ENCODE data around the gene OR2L5.

Gene OR2L5

GRCh38 chr1:248029770-248030169 lies 16.3 kb downstream of the OR2L5 start, which contains the start of gene OR2L2:
TSS of gene OR2L2 (plus strand) at chr1:248030070. CDS start at chr1:248038268, 8,198 bp downstream.
- TF ChIP-seq ARNTL (CRISPR knock-in tag; IDR thresholded peaks at IDR 0.05; ENCODE audit: borderline replicate concordance, low read depth), result no peak
- TF ChIP-seq CSDC2 (CRISPR knock-in tag; IDR thresholded peaks at IDR 0.05), result no peak
- TF ChIP-seq RARB (CRISPR knock-in tag; IDR thresholded peaks at IDR 0.05), result no peak
- TF ChIP-seq SNAI2 (CRISPR knock-in tag; IDR thresholded peaks at IDR 0.05), result no peak
- ATAC-seq, result no peak

GRCh38 chr1:248045209-248045608 lies 31.7 kb downstream of the OR2L5 start:
- ATAC-seq, result no peak
- no peak for TF ChIP-seq TCF4 (CRISPR knock-in tag; IDR thresholded peaks at IDR 0.05; ENCODE audit: borderline replicate concordance)
- no peak for TF ChIP-seq TOX (CRISPR knock-in tag; IDR thresholded peaks at IDR 0.05; ENCODE audit: borderline replicate concordance)
- TF ChIP-seq ESRRG (CRISPR knock-in tag; IDR thresholded peaks at IDR 0.05), result no peak
- TF ChIP-seq ISL1 (CRISPR knock-in tag; IDR thresholded peaks at IDR 0.05), result no peak
- TF ChIP-seq PPARA (CRISPR knock-in tag; IDR thresholded peaks at IDR 0.05; ENCODE audit: borderline replicate concordance), result no peak
- TF ChIP-seq ARNTL (CRISPR knock-in tag; IDR thresholded peaks at IDR 0.05; ENCODE audit: borderline replicate concordance, low read depth), result no peak

GRCh38 chr1:248046536-248046935 lies 33.1 kb downstream of the OR2L5 start, which contains the start of gene OR2L3:
TSS of gene OR2L3 (plus strand) at chr1:248046836. CDS start at chr1:248060682, 13,846 bp downstream.
- TF ChIP-seq ZC3H10 (CRISPR knock-in tag; IDR thresholded peaks at IDR 0.05) (no peak), OSR1 (CRISPR knock-in tag; IDR thresholded peaks at IDR 0.05) (no peak), ZFP3 (CRISPR knock-in tag; IDR thresholded peaks at IDR 0.05) (no peak), ZFP30 (CRISPR knock-in tag; IDR thresholded peaks at IDR 0.05) (no peak)
- no peak for ATAC-seq

- ATAC-seq, result no peak
- TF ChIP-seq ZNF565 (CRISPR knock-in tag; conservative IDR thresholded peaks at IDR 0.05; ENCODE audit: low read depth) (no peak), ZNF8 (CRISPR knock-in tag; IDR thresholded peaks at IDR 0.05) (no peak), CSDC2 (CRISPR knock-in tag; IDR thresholded peaks at IDR 0.05) (no peak), POU6F1 (CRISPR knock-in tag; IDR thresholded peaks at IDR 0.05; ENCODE audit: borderline replicate concordance, low read depth) (no peak), ZFP30 (CRISPR knock-in tag; IDR thresholded peaks at IDR 0.05) (no peak), ARNTL (CRISPR knock-in tag; IDR thresholded peaks at IDR 0.05; ENCODE audit: borderline replicate concordance, low read depth) (no peak), TSHZ2 (CRISPR knock-in tag; IDR thresholded peaks at IDR 0.05) (no peak), ISL1 (CRISPR knock-in tag; IDR thresholded peaks at IDR 0.05) (no peak), OSR1 (CRISPR knock-in tag; IDR thresholded peaks at IDR 0.05) (no peak), SNAI2 (CRISPR knock-in tag; IDR thresholded peaks at IDR 0.05) (no peak), TOX (CRISPR knock-in tag; IDR thresholded peaks at IDR 0.05; ENCODE audit: borderline replicate concordance) (no peak), CSRNP3 (CRISPR knock-in tag; IDR thresholded peaks at IDR 0.05) (no peak), GLIS3 (CRISPR knock-in tag; IDR thresholded peaks at IDR 0.05) (no peak), ZNF70 (CRISPR knock-in tag; IDR thresholded peaks at IDR 0.05) (no peak), CREB5 (CRISPR knock-in tag; IDR thresholded peaks at IDR 0.05; ENCODE audit: low read depth) (no peak), ZC3H10 (CRISPR knock-in tag; IDR thresholded peaks at IDR 0.05) (no peak), TCF4 (CRISPR knock-in tag; IDR thresholded peaks at IDR 0.05; ENCODE audit: borderline replicate concordance) (no peak), ESRRG (CRISPR knock-in tag; IDR thresholded peaks at IDR 0.05) (no peak), RARB (CRISPR knock-in tag; IDR thresholded peaks at IDR 0.05) (no peak)
Observed at GRCh38 chr1:248047008-248047407, 33.5 kb downstream of the OR2L5 start.
